Stimulated activated CD4-positive, alpha-beta T cell treated with anti-CD3 and anti-CD28 coated beads, TNF-alpha, amount 100 ng/mL, for 1 hour (primary cell): ENCODE results near the gene UHMK1.
"Not testable (repeated sequence)": the region's sequence is repeated elsewhere in the genome, so short reads cannot be mapped to it uniquely, and the experiment has no call there.

Experiments used
- DNase-seq, 3 donors: peaks; one replicate each; pipeline ENCODE4 v3.0.0-alpha.2; 2020; ENCODE audit warnings: low read depth in 3 of 3, low spot score in 1 of 3

UHMK1 gene

GRCh38 chr1:162565460-162565859 lies 67.8 kb downstream of the UHMK1 start:
- no peak for DNase-seq

GRCh38 chr1:162566870-162567269 lies 69.3 kb downstream of the UHMK1 start:
- no peak for DNase-seq

GRCh38 chr1:162568802-162569201 lies 71.2 kb downstream of the UHMK1 start:
- DNase-seq = no peak

- DNase-seq = no peak
These were observed 73.1 kb downstream of the UHMK1 start for GRCh38 chr1:162570718-162571117.

GRCh38 chr1:162571121-162571520 lies 73.5 kb downstream of the UHMK1 start:
- not testable (repeated sequence) for DNase-seq

GRCh38 chr1:162571696-162572095 lies 74.1 kb downstream of the UHMK1 start:
- no peak for DNase-seq

- DNase-seq = no peak
These were observed 75.5 kb downstream of the UHMK1 start for GRCh38 chr1:162573136-162573535.

GRCh38 chr1:162578071-162578700 lies 80.6 kb downstream of the UHMK1 start:
- no peak for DNase-seq

GRCh38 chr1:162578936-162579335 lies 81.3 kb downstream of the UHMK1 start:
- no peak for DNase-seq
